Endothelial cell of umbilical vein (primary cell): ENCODE data around the gene MALRD1. TPM values are rescaled to one million over a fixed set of nuclear protein-coding genes. Genes with fewer than 3 reads are reported as not detected.

ENCODE experiments used
- BruUV-seq: library from RNA; stranded (reverse); fragments of 400-500 nt; replicated peaks from 2 replicates; lab custom pipeline; 2021; lab: Mats Ljungman, UMichigan
- CTCF ChIA-PET: fragments of 300-600, 350-600 bp; sonication (Branson Sonifier 250); formaldehyde crosslinking; loops from one replicate; lab custom pipeline; 2021; ENCODE audit warnings: antibody characterized with exemption, inconsistent platforms; lab: Charles Lee
- POLR2A ChIA-PET: fragments of 300-600, 350-600 bp; sonication (Branson Sonifier 250); formaldehyde crosslinking; loops from one replicate; lab custom pipeline; 2021; ENCODE audit warnings: antibody characterized with exemption, inconsistent platforms; lab: Charles Lee
- DNase-seq: peaks from one replicate; pipeline ENCODE4 v3.0.0-alpha.2; 2011; ENCODE audit warnings: low read depth, low spot score
- FAIRE-seq: peaks from 2 replicates; lab custom pipeline; 2011; peaks lifted over from hg19 to GRCh38; lab: Jason Lieb, UNC
- H2AFZ ChIP-seq: 2 replicates; pipeline ENCODE4 v1.6.0; 2012; ENCODE audit warnings: low read depth, low read length, control low read depth, inconsistent platforms
- H3K27ac ChIP-seq: 2 replicates; pipeline ENCODE4 v1.5.1; 2011; ENCODE audit warnings: low read depth, mild to moderate bottlenecking, control low read depth, low read length, moderate library complexity; ENCODE audit not compliant: insufficient read depth
- H3K27me3 ChIP-seq, 2 experiments: 2 replicates each; pipeline versions ENCODE4 v1.6.0 to v1.6.1; 2011; ENCODE audit warnings: low read length in 2 of 2, mixed read lengths in 1 of 2; ENCODE audit not compliant: control insufficient read depth in 2 of 2, insufficient read depth in 2 of 2
- H3K36me3 ChIP-seq, 2 experiments: 2 replicates in 1 of 2; 3 replicates in 1 of 2; pipeline ENCODE4 v1.5.1; 2011; ENCODE audit warnings: low read length in 2 of 2, mild to moderate bottlenecking in 1 of 2, moderate library complexity in 1 of 2; ENCODE audit not compliant: control insufficient read depth in 2 of 2, insufficient read depth in 2 of 2; ENCODE audit errors: extremely low read depth in 1 of 2
- H3K4me1 ChIP-seq: 3 replicates; pipeline ENCODE4 v1.5.1; 2011; ENCODE audit warnings: mild to moderate bottlenecking, low read length; ENCODE audit not compliant: control insufficient read depth, insufficient read depth; ENCODE audit errors: extremely low read depth
- H3K4me2 ChIP-seq: 2 replicates; pipeline ENCODE4 v1.6.1; 2011; ENCODE audit warnings: low read length, control low read depth, mixed read lengths; ENCODE audit not compliant: insufficient read depth
- H3K4me3 ChIP-seq, 3 experiments: fragments of 200-600 bp in 1 of 3; sonication (generic), shearing (Covaris generic) in 1 of 3; replicated peaks in 1 of 3; 2 replicates each; pipeline ENCODE4 v1.5.1; 2011 to 2016; ENCODE audit warnings: control low read depth in 3 of 3, low read length in 3 of 3, mild to moderate bottlenecking in 2 of 3, inconsistent platforms in 1 of 3, low read depth in 1 of 3, moderate library complexity in 1 of 3; ENCODE audit not compliant: insufficient read depth in 1 of 3
- H3K79me2 ChIP-seq: 2 replicates; pipeline ENCODE4 v1.6.0; 2012; ENCODE audit warnings: low read length, inconsistent platforms; ENCODE audit not compliant: control insufficient read depth, insufficient read depth
- H3K9ac ChIP-seq: replicated peaks from 2 replicates; pipeline ENCODE3; 2011; ENCODE audit warnings: low read length, control low read depth; ENCODE audit not compliant: insufficient read depth; ENCODE audit errors: extremely low read depth
- H3K9me1 ChIP-seq: replicated peaks from 3 replicates; pipeline ENCODE4 v1.6.0; 2011; ENCODE audit warnings: mild to moderate bottlenecking, low read length; ENCODE audit not compliant: control insufficient read depth, insufficient read depth; ENCODE audit errors: extremely low read depth
- H3K9me3 ChIP-seq: replicated peaks from 2 replicates; pipeline ENCODE4 v1.5.1; 2012; ENCODE audit warnings: low read length, inconsistent platforms; ENCODE audit not compliant: control insufficient read depth, insufficient read depth
- H4K20me1 ChIP-seq: replicated peaks from 2 replicates; pipeline ENCODE3; 2011; ENCODE audit warnings: mild to moderate bottlenecking, low read length; ENCODE audit not compliant: control insufficient read depth, insufficient read depth; ENCODE audit errors: extremely low read depth
- CTCF ChIP-seq, 2 donors: IDR thresholded peaks; 1 replicate in 1 of 2; 2 replicates in 1 of 2; pipeline ENCODE4 v1.5.1; 2011; ENCODE audit warnings: low read length in 2 of 2, mild to moderate bottlenecking in 2 of 2, moderate library complexity in 2 of 2, control low read depth in 1 of 2, inconsistent platforms in 1 of 2, low read depth in 1 of 2; ENCODE audit not compliant: insufficient read depth in 1 of 2; ENCODE audit errors: extremely low read depth in 1 of 2
- EZH2 ChIP-seq: IDR thresholded peaks from 2 replicates; pipeline ENCODE4 v1.6.1; 2012; ENCODE audit warnings: borderline replicate concordance, low read depth, mild to moderate bottlenecking, moderate library complexity, low read length, inconsistent platforms; ENCODE audit not compliant: severe bottlenecking
- FOS ChIP-seq: IDR thresholded peaks from 2 replicates; pipeline ENCODE4 v1.6.1; 2011; ENCODE audit warnings: mild to moderate bottlenecking, low read length, moderate library complexity, borderline replicate concordance; ENCODE audit not compliant: insufficient read depth
- GATA2 ChIP-seq: IDR thresholded peaks from 2 replicates; pipeline ENCODE4 v1.7.0; 2011; ENCODE audit warnings: low read depth, mild to moderate bottlenecking, moderate library complexity, mixed read lengths, low read length; ENCODE audit not compliant: insufficient read length, insufficient read depth
- JUN ChIP-seq: IDR thresholded peaks from 2 replicates; pipeline ENCODE4 v1.6.1; 2011; ENCODE audit warnings: borderline replicate concordance, low read depth; ENCODE audit not compliant: insufficient read length, insufficient read depth
- MYC ChIP-seq: IDR thresholded peaks from one replicate; pipeline ENCODE4 v1.6.1; 2011; ENCODE audit warnings: mild to moderate bottlenecking, low read depth, low read length
- POLR2A ChIP-seq: IDR thresholded peaks from 2 replicates; pipeline ENCODE4 v1.6.1; 2012; ENCODE audit warnings: low read depth, mild to moderate bottlenecking, control low read depth, low read length
- POLR2AphosphoS5 ChIP-seq: IDR thresholded peaks from 2 replicates; pipeline ENCODE4 v1.6.1; 2012; ENCODE audit warnings: low read depth, mild to moderate bottlenecking, control low read depth, low read length, moderate library complexity; ENCODE audit not compliant: insufficient read depth
- dilution Hi-C: fragments of 300-500 bp; cut with MboI; formaldehyde crosslinking; loops from one replicate; pipeline ENCODE4 v1.15.0; 2019; ENCODE audit warnings: low sequenced_read_pairs; ENCODE audit not compliant: extremely low pct_ligation_motif_present
- intact Hi-C: fragments of 100-400 bp; cut with micrococcal nuclease; formaldehyde crosslinking; loops from one replicate; pipeline ENCODE4 v1.10.0; 2022
- polyA plus RNA-seq, 4 experiments: library from polyadenylated mRNA; depleted of rRNA in 3 of 4; stranded (reverse) in 3 of 4; unstranded in 1 of 4; fragments of >200 nt; gene quantifications; 2 replicates each; pipeline versions ENCODE4 v1.2.1 to v1.2.3, GENCODE V29; 2011 to 2012; ENCODE audit warnings: missing spikeins in 1 of 4
- total RNA-seq: library from RNA; stranded (reverse); gene quantifications from 2 replicates; pipeline ENCODE4 v1.2.3, GENCODE V29; 2021
- TF ChIP-seq, protein P1 (sequence below): IDR thresholded peaks from 2 replicates; pipeline ENCODE4 v1.6.1; 2011; ENCODE audit not compliant: insufficient read depth, insufficient read length

Gene MALRD1
- total and polyA plus RNA-seq, 2 donors (not counting 3 experiments of a cell fraction or from before 2014, with no cell fraction given), result not detected

DNA sequence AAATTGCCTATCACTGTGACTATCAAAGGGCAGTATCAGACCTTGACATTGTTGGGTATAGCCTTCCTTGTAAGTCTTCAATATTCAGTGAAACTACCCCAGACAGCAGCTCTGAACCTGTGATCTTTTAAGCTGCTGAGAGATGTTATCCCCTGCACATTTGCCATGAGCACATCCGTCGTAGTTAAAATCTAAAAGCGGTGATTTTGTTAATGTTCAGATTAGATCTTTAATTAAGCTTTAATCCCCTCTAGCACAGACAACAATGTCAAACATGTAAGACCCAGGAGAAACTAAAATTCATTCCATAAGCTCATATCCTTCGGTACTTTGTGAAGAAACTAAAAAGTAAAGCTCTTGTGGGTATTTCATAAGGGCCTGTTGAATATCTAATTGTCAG lies 105.8 kb downstream of the MALRD1 start:
- Histone ChIP-seq H3K9me1 (no peaks in the 10 kb centered on the region), H3K9ac (no peak overlapping the region), H2AFZ (no peak overlapping the region), H3K79me2 (no peaks in the 10 kb centered on the region), H3K27me3 (no peaks in the 10 kb centered on the region), H3K4me2 (no peak overlapping the region), H3K27ac (no peak overlapping the region), H3K4me3 (no peak overlapping the region), H3K9me3 (peaks cover 2% of the 10 kb centered on the region), H3K36me3 (no peaks in the 10 kb centered on the region), H3K4me1 (no peaks in the 10 kb centered on the region), H4K20me1 (no peaks in the 10 kb centered on the region)
- TF ChIP-seq, protein P1, sequence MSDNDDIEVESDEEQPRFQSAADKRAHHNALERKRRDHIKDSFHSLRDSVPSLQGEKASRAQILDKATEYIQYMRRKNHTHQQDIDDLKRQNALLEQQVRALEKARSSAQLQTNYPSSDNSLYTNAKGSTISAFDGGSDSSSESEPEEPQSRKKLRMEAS, result no peak
- no peak for TF ChIP-seq FOS
- DNase-seq, result no peak
- no peak for FAIRE-seq
- intact Hi-C loops, result no loop called here
- ChIA-PET POLR2A (no interaction called here), CTCF (interaction anchor here (0.7 kb wide), 1 partner anchor 16 kb away, joined by 3 read pairs; no protein-coding TSS in a partner anchor)
- dilution Hi-C loops, result no loop called here
- no TSS peak for BruUV-seq

GRCh38 chr10:19158358-19158757 lies 109.8 kb downstream of the MALRD1 start:
- Histone ChIP-seq H3K27me3 (no peaks in the 10 kb centered on the region), H3K4me3 (no peak overlapping the region), H3K9me1 (no peaks in the 10 kb centered on the region), H4K20me1 (no peaks in the 10 kb centered on the region), H3K79me2 (no peaks in the 10 kb centered on the region), H3K4me2 (no peak overlapping the region), H3K9me3 (peaks cover 2% of the 10 kb centered on the region), H2AFZ (no peak overlapping the region), H3K27ac (no peak overlapping the region), H3K9ac (no peak overlapping the region), H3K4me1 (no peaks in the 10 kb centered on the region), H3K36me3 (no peaks in the 10 kb centered on the region)
- FAIRE-seq, result no peak
- DNase-seq, result no peak
- intact Hi-C loops (no loop called here), dilution Hi-C loops (no loop called here)
- ChIA-PET CTCF (no interaction called here), POLR2A (no interaction called here)
- BruUV-seq, result no TSS peak
- no peak for TF ChIP-seq POLR2A
- TF ChIP-seq CTCF (IDR thresholded peaks at IDR 0.05; ENCODE audit: extremely low read depth in 1 of 2, insufficient read depth in 1 of 2, low read depth in 1 of 2, low read length in 2 of 2), result no peak
- no peak for TF ChIP-seq EZH2
- TF ChIP-seq, protein P1, result no peak
- no peak for TF ChIP-seq JUN
- no peak for TF ChIP-seq FOS
- TF ChIP-seq MYC, result no peak
- no peak for TF ChIP-seq POLR2AphosphoS5
- TF ChIP-seq GATA2, result no peak
